Hepatocyte (in vitro differentiated cells): ENCODE results near the gene RPS24. TPM values are rescaled to one million over a fixed set of nuclear protein-coding genes. Genes with fewer than 3 reads are reported as not detected.

Experiments
- DNase-seq: peaks from one replicate; pipeline ENCODE4 v3.0.0-alpha.2; 2016; ENCODE audit warnings: low spot score
- H2AFZ ChIP-seq: fragments of 200-600 bp; sonication (generic); 2 replicates; pipeline ENCODE4 v1.6.0; 2016; ENCODE audit warnings: antibody characterized with exemption, mild to moderate bottlenecking
- H3K27ac ChIP-seq: fragments of 200-600 bp; sonication (generic); 2 replicates; pipeline ENCODE4 v1.5.1; 2016; ENCODE audit warnings: mild to moderate bottlenecking
- H3K27me3 ChIP-seq: fragments of 200-600 bp; sonication (generic); 2 replicates; pipeline ENCODE4 v1.6.1; 2016
- H3K36me3 ChIP-seq: fragments of 200-600 bp; sonication (generic); replicated peaks from 2 replicates; pipeline ENCODE4 v1.5.1; 2016; ENCODE audit warnings: low read depth; ENCODE audit not compliant: insufficient read depth
- H3K4me1 ChIP-seq: fragments of 200-600 bp; sonication (generic); 2 replicates; pipeline ENCODE4 v1.5.1; 2016; ENCODE audit warnings: mild to moderate bottlenecking, moderate library complexity; ENCODE audit not compliant: insufficient read depth
- H3K4me2 ChIP-seq: fragments of 200-600 bp; sonication (generic); 2 replicates; pipeline ENCODE4 v1.6.0; 2016
- H3K4me3 ChIP-seq: fragments of 200-600 bp; sonication (generic); 2 replicates; pipeline ENCODE4 v1.5.1; 2016; ENCODE audit warnings: mild to moderate bottlenecking
- H3K79me2 ChIP-seq: fragments of 200-600 bp; sonication (generic); 2 replicates; pipeline ENCODE4 v1.6.0; 2017; ENCODE audit warnings: mild to moderate bottlenecking
- H3K9me2 ChIP-seq: fragments of 200-600 bp; sonication (generic); replicated peaks from 2 replicates; pipeline ENCODE4 v1.6.0; 2017; ENCODE audit warnings: mild to moderate bottlenecking; ENCODE audit not compliant: insufficient read depth
- H3K9me3 ChIP-seq: fragments of 200-600 bp; sonication (generic); 2 replicates; pipeline ENCODE4 v1.5.1; 2016; ENCODE audit warnings: low read depth, mild to moderate bottlenecking
- H4K20me1 ChIP-seq: fragments of 200-600 bp; sonication (generic); 2 replicates; pipeline ENCODE4 v1.6.0; 2016; ENCODE audit warnings: mild to moderate bottlenecking; ENCODE audit not compliant: insufficient read depth, poor library complexity, severe bottlenecking
- CTCF ChIP-seq: fragments of 200-600 bp; sonication (generic); IDR thresholded peaks from 2 replicates; pipeline ENCODE4 v1.5.1; 2016; ENCODE audit warnings: antibody characterized with exemption, mild to moderate bottlenecking; ENCODE audit not compliant: poor library complexity
- EZH2 ChIP-seq: fragments of 200-600 bp; sonication (generic); IDR thresholded peaks from 2 replicates; pipeline ENCODE4 v1.6.1; 2016; ENCODE audit warnings: antibody characterized with exemption, mild to moderate bottlenecking, borderline replicate concordance
- EZH2phosphoT487 ChIP-seq: fragments of 200-600 bp; sonication (generic); IDR thresholded peaks from one replicate; pipeline ENCODE4 v1.6.1; 2018; ENCODE audit warnings: antibody characterized with exemption, mild to moderate bottlenecking, low read depth, moderate library complexity; ENCODE audit not compliant: unreplicated experiment, severe bottlenecking
- WGBS: methylation state at CpG from one replicate; pipeline ENCODE4 v1.1.6; 2016; ENCODE audit warnings: low lambda C conversion rate; ENCODE audit errors: missing lambda C conversion rate; 5-methylcytosine and 5-hydroxymethylcytosine counted together
- polyA plus RNA-seq: library from polyadenylated mRNA; unstranded; fragments of >200 nt; fragmentation: Nextera tagmentation; extraction: Ambion mirVana; gene quantifications from 2 replicates; pipeline ENCODE4 v1.2.1, GENCODE V29; 2016
- total RNA-seq: library from RNA; depleted of rRNA; stranded (reverse); fragments of >200 nt; gene quantifications from 2 replicates; pipeline ENCODE4 v1.2.3, GENCODE V29; 2014

RPS24 gene
- total and polyA plus RNA-seq, 2 experiments from 2014 or later = 391 to 2,225 TPM

GRCh38 chr10:78029269-78030226 is 4.1 kb upstream of the RPS24 start, which contains the start of gene POLR3A:
TSS of gene POLR3A (minus strand) at chr10:78029515. CDS start at chr10:78029407, 108 bp downstream.
- TF ChIP-seq EZH2 (no peak), CTCF (peak; percentile 82)
- H2AFZ ChIP-seq = peak within 1 kb of the TSS; percentile 86
- peak within 1 kb of the TSS; percentile 80 for H3K4me2 ChIP-seq
- no peaks in the 10 kb centered on the region for H4K20me1 ChIP-seq
- no peaks in the 10 kb centered on the region for H3K27me3 ChIP-seq
- no peaks in the 10 kb centered on the region for H3K36me3 ChIP-seq
- H3K4me1 ChIP-seq = peaks cover 9% of the 10 kb centered on the region
- H3K9me2 ChIP-seq = no peaks in the 10 kb centered on the region
- peaks cover 30% of the 10 kb centered on the region for H3K79me2 ChIP-seq
- peak within 1 kb of the TSS; percentile 84 for H3K27ac ChIP-seq
- no peaks in the 10 kb centered on the region for H3K9me3 ChIP-seq
- peak within 1 kb of the TSS; percentile 80 for H3K4me3 ChIP-seq
- under 1% methylated on average over 35 of the region's 35 CpGs for WGBS
- DNase-seq = peak; percentile 96

GRCh38 chr10:78033387-78033636 is 351 bp upstream of the RPS24 start:
- Histone ChIP-seq H3K27ac (no peak overlapping the region), H2AFZ (peak overlapping the region; percentile 31), H3K4me3 (no peak overlapping the region), H3K27me3 (no peaks in the 10 kb centered on the region), H3K4me1 (peaks cover 15% of the 10 kb centered on the region), H4K20me1 (peaks cover 26% of the 10 kb centered on the region), H3K36me3 (no peaks in the 10 kb centered on the region), H3K79me2 (peaks cover 52% of the 10 kb centered on the region), H3K9me2 (no peaks in the 10 kb centered on the region), H3K9me3 (no peaks in the 10 kb centered on the region), H3K4me2 (peak overlapping the region; percentile 69)
- TF ChIP-seq CTCF (no peak), EZH2phosphoT487 (no peak), EZH2 (no peak)
- no peak for DNase-seq
- 0% methylated on average over 4 of the region's 4 CpGs for WGBS

- 75% methylated on average over 5 of the region's 5 CpGs for WGBS
- H4K20me1 ChIP-seq = peaks cover 42% of the 10 kb centered on the region
Measured at GRCh38 chr10:78035025-78035424, 1.4 kb downstream of the RPS24 start.

More at GRCh38 chr10:78035025-78035424, 1.4 kb downstream of the RPS24 start:
- Histone ChIP-seq H3K9me3 (no peaks in the 10 kb centered on the region), H3K4me3 (peak overlapping the region; percentile 37), H3K4me1 (peaks cover 12% of the 10 kb centered on the region), H3K27ac (peak overlapping the region; percentile 11), H3K27me3 (no peaks in the 10 kb centered on the region), H3K36me3 (no peaks in the 10 kb centered on the region), H2AFZ (no peak overlapping the region), H3K4me2 (peak overlapping the region; percentile 91), H3K79me2 (peaks cover 55% of the 10 kb centered on the region), H3K9me2 (no peaks in the 10 kb centered on the region)
- no peak for TF ChIP-seq EZH2phosphoT487
- no peak for TF ChIP-seq CTCF
- no peak for TF ChIP-seq EZH2
- no peak for DNase-seq
